ENCODE measurements around the gene ZNF853.

DNA sequence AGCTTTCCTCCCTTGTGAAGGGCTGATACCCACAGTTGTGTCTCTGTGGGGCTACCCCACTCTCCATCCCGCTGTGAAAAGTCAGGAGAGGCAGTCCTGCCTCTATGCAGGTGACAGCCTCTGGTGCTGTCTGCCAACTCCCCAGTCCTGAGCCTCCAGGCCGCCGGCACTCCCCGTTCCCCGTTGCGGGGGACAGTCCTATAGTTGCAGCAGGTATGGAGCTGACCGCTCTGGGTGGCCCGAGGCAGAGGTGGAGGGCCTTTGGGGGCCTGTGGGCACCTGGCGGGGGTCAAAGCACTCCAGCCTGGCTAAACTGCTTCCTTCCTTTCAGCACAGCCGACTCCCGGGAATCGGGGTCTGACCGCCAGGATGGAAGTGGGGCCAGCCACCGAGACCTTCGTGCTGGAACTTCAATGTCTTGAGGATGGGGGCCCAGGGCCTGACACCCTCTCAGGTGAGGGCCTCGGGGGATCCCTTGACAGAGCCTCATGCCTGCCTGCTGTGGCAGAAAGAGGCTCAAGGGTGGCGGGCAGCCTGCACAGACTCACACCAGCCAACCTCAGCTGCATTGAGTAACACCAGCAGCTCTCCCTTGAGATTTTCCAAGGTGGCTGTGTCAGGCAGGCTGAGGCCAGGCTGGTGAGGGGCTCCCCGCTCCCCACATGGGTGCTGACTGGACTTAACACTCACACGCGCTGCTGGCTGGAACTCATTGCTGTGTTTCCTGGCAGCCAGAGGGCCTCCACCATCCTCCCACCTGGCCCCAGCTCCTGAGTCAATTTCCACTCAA is 1.6 kb downstream of the ZNF853 start:
- TF ChIP-seq, protein P1, sequence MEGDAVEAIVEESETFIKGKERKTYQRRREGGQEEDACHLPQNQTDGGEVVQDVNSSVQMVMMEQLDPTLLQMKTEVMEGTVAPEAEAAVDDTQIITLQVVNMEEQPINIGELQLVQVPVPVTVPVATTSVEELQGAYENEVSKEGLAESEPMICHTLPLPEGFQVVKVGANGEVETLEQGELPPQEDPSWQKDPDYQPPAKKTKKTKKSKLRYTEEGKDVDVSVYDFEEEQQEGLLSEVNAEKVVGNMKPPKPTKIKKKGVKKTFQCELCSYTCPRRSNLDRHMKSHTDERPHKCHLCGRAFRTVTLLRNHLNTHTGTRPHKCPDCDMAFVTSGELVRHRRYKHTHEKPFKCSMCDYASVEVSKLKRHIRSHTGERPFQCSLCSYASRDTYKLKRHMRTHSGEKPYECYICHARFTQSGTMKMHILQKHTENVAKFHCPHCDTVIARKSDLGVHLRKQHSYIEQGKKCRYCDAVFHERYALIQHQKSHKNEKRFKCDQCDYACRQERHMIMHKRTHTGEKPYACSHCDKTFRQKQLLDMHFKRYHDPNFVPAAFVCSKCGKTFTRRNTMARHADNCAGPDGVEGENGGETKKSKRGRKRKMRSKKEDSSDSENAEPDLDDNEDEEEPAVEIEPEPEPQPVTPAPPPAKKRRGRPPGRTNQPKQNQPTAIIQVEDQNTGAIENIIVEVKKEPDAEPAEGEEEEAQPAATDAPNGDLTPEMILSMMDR (IDR thresholded peaks at IDR 0.05) = no peak
- no peak for TF ChIP-seq POLR2A (IDR thresholded peaks at IDR 0.05)

Measured in body of pancreas (tissue), 4 donors.